Stimulated activated CD8-positive, alpha-beta memory T cell treated with anti-CD3 and anti-CD28 coated beads, Interleukin-7, amount 100 ng/mL, for 1 hour (primary cell): ENCODE data around the gene LFNG.
A peak's percentile ranks its signal among the peaks of the same experiment; 100 is the strongest.
"Not testable (repeated sequence)": the region's sequence is repeated elsewhere in the genome, so short reads cannot be mapped to it uniquely, and the experiment has no call there.

ENCODE experiments used
- DNase-seq, 2 donors: peaks; one replicate each; pipeline ENCODE4 v3.0.0-alpha.2; 2020; ENCODE audit warnings: low read depth in 2 of 2

The LFNG gene

DNA sequence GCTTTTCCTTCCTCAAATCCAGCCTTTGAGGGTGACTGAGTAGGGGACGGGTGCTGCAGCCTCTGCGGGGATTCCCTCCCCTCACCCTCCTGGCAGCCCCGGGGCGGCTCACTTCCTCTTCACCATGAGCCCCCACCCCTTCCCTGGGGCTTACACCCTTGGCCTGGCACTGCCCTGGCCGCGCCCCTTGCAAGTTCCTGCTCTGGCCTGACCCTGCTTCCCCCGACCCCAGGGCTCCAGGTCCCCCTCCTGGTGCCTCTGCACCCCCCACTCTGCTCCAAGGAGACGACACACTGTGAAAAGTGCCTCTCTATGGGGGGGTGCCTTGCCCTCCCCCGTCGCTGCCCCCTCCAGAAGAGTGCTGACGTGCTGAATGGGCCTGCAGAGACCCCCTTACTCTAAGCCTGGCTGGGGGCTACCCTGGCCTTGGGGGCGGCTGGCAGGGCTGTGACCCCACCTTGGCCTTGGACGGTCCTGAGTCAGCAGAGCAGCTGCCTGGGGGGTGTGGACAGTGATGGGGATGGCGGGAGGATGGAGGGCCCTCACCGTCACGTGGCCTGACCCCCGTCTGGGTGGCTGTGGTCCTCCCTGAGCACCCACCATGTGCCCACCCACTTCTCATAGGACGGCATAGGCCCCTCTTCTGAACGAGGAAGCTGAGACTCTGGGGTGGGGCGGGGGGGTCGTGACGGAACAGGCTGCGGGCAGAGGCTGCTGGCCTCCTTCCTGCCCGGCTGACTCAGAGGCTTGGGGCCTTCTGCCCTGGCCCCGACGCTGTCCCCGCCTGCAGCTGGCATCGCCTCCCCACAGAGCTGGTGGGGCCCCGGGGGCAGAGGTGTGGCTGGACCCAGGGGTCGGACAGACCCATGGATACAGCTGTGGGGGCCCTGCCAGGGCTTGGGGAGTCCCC, 9.8 kb downstream of the LFNG start:
- DNase-seq, result no peak

DNA sequence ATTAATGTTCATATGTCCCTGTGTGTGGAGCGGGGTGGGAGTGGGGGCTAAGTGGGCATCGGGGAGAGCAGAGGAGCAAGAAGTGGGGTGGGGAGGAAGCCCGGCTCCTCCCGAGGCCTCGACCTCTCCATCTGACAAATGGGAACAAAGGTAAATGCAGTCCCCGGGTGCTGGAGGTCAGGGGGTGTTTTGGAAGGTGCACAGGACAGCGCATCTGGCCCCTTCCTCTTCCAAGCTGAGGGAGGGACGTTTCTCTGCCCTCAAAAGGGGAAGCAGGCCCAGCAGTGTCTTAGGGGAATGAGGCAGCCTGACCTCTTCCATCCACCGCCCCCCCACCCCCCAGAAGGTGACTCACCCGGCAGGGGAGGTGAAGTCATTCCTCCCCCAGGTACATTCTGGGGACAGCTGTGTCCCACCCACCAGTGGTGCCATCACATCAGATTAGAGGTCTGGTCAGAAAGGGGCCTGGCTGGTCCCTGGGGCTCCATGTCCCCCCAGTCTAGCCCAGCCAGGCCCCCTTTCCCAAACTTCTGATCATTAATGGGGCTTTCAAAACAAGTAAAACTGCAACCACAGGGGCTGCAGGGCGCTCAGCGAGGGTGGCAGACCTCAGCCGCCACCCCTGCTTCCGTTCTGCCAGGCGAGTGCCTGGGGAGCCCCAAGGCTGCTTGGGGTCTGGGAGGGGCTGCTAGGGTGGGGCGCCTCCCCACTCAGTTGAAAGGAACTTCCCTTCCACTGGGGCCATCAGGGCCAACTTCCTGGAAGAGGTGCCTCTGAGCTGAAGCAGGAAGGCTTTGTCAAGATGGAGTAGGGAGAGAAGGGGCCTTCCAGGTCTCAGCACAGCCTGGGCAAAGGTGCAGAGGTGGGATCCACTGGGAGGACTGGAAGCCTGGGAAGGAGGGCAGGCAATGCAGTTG, 10.8 kb downstream of the LFNG start:
- peak; percentile 59 to 63 for DNase-seq

DNA sequence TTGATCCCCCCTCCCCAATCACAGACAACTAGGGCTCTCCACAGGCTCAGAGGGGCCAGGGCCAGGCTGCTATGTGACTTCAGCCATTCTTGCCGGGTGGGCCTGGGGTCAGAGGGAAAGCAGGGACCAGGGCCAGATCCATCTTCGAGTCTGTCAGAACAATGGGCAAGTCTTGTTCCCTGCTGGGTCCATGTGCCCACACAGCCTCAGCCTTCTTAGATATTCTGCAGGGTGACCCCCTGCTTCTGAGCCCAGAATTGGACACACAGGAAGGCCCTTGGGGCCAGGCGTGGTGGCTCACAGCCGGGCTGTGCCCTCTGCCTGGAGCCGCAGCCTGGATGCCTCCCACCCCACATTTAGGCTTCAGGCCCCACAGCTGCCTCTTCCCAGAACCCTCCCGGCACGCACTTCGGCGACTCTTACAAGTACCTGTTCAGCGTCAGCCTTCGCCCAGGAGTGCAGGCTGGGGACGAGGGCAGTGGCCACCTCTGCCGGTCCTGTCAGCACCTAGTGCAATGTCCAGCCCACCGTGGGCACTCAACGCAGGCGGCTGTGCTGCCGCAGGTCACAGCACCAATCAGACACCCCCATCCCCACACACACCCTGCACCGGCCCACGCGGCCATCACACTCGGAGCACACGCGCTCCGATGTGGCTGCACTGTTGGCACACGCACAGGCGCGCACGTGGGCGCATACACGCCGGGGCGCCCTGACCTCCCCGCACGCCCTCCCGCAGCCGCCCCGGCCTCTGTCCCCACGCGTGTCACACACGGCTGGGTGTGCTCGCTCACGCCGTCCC, 11.6 kb downstream of the LFNG start:
- not testable (repeated sequence) for DNase-seq

DNA sequence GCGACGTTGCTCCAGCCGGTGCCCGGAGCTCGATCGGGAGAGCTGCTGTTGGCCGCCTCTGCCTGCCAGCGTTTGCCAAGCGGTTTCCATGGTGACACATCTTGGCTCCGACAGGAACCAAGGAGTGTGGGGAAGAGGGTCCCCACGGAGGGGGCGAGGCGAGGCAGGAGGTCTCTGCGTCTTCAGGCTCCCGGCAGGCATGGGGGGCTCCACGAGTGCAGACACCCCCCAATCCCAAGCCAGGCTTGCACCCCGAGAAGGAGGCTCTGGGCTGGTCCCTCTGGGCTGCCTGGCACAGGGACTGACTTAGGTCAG, 12.2 kb downstream of the LFNG start:
- DNase-seq, result not testable (repeated sequence)

DNA sequence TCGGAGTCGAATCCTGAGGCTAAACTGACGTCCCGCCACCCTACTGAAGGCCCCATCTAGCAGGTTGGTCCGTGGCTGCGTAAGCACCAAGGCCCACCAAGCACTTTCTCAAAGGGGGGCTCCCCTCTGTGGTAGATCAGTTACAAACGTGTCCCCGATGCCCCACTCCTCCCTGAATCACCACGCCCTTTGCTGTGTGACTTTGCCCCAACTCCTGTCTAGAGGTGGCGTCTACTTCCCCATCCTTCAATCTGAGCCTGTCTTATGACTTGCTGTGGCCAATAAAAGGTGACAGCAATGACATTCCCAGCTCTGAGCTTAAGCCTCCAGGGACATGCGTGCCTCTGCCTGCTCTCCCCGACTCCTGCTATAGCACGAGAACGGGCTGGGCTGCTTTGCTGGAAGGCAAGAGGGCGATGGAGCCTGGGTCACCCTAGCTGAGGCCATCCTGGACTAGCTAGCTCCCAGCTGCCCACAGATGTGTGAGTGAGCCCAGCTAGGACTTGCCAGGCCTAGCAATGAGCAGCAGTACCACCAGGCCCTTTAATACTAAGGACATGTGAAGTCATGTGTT, 12.7 kb downstream of the LFNG start:
- not testable (repeated sequence) for DNase-seq

DNA sequence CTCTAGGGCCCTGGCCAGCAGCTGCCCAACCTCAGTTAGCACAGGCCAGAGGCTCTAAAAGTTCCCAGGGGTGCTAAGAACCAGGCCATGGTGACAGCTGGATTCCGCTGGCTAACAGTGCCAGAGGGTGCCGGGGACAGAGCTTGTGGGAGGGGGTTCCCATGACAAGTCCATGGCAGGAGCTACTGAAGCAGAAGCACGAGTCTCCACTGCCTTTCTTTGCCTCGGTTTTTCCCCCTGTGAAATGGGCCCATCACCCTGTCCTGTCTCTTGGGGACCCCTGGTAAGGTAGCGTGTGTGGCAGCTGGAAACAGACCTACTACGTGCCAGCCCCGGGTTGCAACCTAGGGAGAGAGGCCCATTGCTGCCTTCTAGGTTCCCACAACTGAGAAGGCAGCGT, 13.2 kb downstream of the LFNG start:
- DNase-seq, result not testable (repeated sequence)

DNA sequence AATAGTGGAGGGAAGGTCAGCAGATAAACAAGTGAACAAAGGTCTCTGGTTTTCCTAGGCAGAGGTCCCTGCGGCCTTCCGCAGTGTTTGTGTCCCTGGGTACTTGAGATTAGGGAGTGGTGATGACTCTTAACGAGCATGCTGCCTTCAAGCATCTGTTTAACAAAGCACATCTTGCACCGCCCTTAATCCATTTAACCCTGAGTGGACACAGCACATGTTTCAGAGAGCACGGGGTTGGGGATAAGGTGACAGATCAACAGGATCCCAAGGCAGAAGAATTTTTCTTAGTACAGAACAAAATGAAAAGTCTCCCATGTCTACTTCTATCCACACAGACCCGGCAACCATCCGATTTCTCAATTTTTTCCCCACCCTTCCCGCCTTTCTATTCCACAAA, 14.0 kb downstream of the LFNG start:
- not testable (repeated sequence) for DNase-seq

DNA sequence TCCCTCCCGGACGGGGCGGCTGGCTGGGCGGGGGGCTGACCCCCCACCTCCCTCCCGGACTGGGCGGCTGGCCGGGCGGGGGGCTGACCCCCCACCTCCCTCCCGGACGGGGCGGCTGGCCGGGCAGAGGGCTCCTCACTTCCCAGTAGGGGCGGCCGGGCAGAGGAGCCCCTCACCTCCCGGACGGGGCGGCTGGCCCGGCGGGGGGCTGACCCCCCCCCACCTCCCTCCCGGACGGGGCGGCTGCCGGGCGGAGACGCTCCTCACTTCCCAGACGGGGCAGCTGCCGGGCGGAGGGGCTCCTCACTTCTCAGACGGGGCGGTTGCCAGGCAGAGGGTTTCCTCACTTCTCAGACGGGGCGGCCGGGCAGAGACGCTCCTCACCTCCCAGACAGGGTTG, 14.6 kb downstream of the LFNG start:
- not testable (repeated sequence) for DNase-seq

DNA sequence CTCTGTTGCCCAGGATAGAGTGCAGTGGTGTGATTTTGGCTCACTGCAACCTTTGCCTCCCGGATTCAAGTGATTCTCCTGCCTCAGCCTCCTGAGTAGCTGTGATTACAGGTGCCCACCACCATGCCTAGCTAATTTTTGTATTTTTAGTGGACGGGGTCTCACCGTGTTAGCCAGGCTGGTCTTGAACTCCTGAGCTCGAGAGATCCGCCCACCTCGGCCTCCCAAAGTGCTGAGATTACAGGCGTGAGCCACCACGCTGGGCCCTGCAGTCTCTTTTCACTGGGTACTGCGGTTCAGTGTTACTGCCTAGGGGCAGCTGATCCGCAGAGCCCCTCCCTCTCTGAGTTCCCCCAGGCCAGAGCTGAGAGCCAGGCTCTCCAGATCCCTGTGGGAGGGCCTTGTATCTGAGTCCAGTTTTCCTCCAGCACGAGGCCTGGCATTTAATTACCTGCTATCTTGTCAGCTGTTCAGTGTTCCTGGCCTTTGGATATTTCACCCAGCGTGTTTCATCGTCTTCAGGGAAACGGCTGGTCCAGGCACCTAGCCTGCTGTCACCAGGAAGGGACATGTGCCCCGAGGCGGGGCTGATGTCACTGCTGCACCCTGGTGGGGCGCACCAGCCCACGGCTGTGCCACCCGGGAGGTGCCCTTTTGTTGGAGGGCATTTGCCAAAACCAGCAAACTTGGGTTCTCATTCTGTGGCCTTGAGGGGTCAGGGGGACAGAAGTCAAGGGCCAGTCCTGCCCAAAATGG, 16.5 kb downstream of the LFNG start:
- DNase-seq, result not testable (repeated sequence)

DNA sequence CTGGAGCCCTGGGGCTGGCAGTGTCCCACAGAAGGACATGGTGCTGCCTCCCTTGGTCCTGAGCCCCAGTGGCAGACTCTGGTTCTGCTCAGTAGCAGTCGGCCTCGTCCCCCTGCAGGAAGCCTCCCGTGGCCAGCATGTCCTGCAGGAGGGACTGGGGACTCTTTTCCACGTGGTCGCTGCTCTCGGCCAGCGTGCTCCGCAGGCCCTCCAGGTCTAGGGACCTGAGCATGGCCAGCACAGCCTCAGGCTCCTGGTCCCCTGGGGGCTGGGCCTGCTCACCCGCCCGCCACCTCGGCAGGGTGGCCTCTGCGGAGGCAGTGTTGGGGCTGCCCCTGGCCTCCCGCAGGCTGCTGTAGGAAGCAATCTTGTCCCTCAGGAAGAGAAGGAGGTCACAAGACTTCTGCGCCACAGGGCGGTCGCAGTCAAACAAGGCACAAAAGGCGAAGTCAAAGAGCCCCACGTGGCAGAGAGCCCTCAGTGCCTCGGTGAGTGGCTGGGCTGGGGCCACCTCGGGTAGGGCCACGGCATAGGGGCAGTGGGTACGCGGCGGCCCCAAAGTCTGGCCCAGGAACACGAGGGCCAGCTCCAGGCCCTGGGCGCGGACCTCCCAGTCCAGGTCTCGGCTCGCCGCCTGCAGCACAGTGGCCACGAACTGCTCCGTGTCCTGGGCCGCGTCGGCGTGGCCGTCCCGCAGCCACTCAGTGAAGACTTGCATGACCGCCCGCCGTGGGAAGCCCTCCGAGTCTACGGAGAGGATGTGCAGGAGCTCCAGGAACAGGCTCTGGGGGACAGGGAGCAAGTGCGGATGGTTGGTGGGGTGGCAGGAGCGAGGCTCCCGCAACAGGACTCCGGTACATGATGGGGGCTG, 18.6 kb downstream of the LFNG start:
- DNase-seq, result no peak

DNA sequence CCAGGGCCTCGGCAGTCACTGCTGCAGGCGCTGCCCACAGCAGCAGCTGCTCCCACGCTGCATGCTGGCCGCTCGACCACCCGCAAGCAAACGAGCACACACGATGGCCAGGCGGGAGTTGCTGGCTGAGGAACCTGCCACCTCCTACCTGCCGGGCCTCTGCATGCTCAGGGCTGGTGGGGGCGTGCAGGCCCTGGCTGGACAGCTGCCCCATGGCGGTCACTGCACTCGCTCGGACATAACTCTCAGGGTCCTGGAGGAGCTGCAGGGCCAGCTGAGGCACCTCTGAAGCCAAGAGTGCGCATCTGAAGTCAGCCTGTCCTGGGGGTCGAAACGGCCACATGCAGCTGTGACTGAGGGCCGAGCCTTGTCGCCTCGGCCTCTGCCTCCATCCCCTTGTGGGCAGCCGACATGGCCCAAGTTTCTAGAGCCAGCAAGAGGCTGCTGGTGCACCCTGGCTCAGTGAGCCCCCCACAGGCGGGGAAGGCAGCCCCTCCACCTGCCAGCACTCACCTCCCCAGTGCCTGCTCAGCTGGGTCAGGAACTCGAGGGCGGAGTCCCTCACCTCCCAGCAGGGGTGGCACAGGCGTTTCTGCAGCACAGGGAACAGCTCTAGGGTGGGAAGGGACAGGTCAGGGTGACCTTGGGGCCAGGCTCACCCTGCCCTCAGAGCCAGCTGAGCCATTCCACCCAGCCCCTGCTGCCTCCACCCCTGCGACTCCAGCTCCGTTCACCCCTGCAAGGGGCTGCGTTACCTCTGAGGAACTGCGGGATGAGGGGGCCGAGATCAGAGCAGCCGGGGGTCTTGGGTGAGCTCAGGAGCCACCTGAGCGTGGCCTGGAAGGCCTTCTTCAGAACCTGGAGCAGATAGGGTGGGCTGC, 19.7 kb downstream of the LFNG start:
- no peak for DNase-seq

DNA sequence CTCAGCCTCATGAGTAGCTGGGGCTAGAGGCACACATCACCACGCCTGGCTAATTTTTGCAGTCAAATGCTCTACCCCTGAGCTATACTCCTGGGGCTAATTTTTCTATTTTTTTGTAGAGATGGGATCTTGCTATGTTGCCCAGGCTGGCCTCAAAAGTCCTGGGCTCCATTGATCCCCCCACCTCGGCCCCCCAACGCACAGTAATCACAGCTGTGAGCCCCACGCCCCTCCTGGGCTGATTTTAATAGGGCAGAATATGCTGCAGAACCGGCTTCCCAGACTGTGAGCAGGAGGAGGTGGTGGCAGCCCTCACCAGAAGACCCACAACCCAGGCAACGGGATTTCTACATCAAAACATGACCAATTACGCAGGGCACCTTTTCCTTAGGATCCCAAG, 20.6 kb downstream of the LFNG start:
- DNase-seq, result no peak

DNA sequence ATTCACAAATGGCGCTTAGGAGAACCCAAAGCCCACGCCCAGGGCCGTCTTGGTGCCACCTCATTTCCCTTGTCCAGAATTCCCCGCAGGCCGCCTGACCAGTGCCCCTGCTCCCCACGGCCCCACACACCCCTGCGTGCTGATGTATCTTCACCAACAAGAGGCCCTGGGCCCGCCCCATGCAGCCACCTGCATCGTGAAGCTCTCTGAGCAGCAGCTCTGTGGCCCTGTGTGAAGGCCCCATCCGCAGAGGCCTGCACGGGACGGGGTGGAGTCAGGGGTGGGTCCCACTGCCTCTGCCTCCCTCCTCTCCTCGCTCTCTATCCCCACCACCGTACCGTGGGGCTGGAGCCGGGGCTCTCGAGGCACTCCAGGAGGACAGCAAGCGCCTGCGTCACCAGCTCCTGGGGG, 21.1 kb downstream of the LFNG start:
- no peak for DNase-seq

DNA sequence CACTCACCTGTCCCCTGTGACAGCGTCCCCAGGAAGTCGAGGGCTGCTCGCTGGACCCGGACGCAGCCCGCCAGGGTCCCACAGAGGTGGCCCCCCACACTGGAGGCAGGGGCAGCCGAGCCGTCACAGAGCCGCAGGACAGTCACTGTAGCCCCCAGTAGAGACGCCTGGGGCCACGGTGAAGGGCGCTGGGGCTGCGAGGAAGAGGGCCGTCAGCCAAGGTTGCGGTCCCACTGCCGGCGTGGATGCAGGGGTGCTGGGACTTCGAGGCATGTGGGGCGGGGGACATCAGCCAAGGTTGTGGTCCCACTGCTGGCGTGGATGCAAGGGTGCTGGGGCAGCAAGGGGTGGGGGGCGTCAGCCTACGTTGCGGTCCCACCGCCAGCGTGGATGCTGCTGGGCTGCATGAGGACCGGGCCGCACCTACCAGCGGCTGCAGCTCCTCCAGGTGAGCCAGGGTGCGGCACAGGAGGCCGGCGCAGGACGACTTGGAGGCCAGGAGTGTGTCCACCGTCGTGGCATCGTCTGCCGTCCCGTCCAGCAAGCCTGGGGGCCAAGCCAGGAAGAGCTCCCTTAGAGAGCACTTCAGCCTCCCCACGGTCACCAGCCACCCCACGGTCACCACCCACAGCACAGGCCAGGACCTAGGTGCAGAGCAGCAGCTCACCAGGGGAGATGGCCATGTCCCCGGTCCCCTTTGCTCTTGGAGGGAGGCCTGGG, 21.9 kb downstream of the LFNG start:
- DNase-seq, result no peak

DNA sequence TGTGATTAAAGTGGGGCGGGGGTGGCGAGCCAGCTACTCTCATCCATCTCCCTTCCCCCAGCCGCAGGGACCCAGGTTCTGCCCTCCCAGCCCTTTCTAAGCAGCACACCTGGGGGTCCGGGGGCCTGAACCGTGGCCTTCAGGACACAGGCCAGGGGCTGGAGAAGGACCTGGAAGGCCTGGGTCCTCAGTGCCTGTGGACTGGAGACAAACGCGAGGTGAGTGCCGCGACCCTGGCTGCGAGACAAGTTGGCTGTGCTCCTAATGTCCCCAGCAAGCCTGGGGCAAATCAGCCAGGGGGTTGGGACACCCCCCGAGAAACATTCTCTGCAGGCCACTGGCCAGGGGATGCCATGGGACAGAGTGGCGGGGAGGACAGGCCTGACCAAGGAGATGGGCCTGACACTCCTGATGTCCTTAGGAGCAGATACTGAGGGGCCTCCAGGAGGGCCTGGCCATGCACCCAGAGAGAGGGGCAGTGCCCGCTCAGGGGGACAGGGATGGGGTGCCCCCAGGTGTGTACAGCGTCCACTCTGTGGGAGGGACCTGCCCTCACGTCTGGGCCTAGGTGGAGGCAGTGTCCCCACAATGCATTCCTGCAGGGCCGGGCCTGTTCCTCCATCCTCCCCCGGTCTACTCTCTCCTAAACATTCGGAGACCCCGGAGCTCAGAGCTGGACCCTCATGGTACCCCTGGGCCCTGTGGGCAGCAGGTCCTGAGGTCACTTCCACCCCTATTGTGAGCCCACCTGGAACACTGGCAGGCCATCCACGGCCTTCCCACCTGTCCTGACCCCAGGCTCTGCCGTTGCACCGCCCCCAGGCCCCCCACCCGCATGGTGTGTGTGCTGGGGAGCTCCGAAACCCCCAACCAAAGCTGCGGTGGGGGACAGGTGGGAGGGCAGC, 22.7 kb downstream of the LFNG start:
- DNase-seq, result no peak

DNA sequence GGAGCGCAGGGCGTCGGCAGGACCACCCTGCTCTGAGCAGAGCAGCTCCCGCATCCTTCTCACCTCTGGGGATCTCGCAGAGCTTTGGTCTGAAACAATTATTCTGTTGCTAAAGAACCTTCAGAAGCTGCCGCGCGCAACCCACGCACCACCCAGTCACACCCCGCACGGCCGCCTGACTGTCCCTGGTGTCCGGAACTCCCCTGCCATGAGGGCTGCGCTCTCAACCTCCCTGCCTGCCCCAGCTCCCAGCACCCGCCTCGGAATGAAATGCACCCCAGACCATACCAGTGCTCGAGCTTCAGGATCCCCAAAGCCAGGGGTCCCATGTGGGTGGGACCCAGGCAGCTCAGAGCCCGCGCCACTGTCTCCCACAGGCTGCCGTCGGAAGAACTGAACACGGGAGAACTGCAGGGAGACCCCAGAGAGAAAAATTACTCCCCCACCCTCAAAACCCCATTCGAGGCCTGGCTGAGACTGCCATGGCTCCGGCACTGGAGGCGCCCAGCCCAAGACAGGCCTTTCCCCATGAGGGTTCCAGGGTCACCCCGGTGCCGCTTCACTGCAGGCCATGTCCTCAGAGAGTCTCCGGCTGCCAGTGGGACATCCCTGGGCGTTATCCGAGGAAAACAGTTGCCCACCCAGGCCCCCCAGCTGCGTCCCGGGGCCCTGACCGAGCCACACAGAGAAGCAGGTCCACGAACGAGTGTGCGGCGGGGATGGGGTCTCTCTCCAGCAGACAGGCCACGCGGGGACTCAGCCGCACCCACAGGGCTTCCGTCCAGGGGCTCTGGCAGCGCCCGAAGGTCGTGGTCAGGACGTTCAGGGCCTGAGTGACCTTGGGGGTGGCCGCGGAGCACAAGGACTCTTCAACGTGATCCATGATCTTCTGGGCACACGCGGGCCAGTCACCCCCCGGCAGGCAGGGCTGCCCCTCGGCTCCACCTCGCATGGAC, 23.6 kb downstream of the LFNG start:
- DNase-seq, result no peak
